OCI-LY7 (cell line): Measurements from ENCODE around the gene SEC14L5.

Source experiments
- CTCF ChIP-seq: fragments of 200-600 bp; sonication (generic); conservative IDR thresholded peaks from 2 replicates; pipeline ENCODE4 v1.5.1; 2014; ENCODE audit warnings: mild to moderate bottlenecking, antibody characterized with exemption, low read length, moderate library complexity, mixed read lengths
- EZH2phosphoT487 ChIP-seq: fragments of 200-600 bp; sonication (generic); IDR thresholded peaks from 2 replicates; pipeline ENCODE4 v1.6.1; 2018; ENCODE audit warnings: low read depth, borderline replicate concordance, mild to moderate bottlenecking, mixed run types, antibody characterized with exemption, low read length, moderate library complexity, mixed read lengths

GRCh38 chr16:5028950-5029475, 70.9 kb downstream of the SEC14L5 start:
- TF ChIP-seq CTCF (no peak), EZH2phosphoT487 (no peak)
